ENCODE measurements around the gene NCOR2.

NCOR2 gene

GRCh38 chr12:124525927-124526692, 41.3 kb downstream of the NCOR2 start:
- H3K4me1 ChIP-seq (ENCODE audit: control insufficient read depth, insufficient read depth, low read length): peaks cover 1% of the 10 kb centered on the region
- H3K4me3 ChIP-seq (ENCODE audit: insufficient read depth, low read depth, low read length): no peak overlapping the region
- no peaks in the 10 kb centered on the region for H3K27me3 ChIP-seq (ENCODE audit: control insufficient read depth, insufficient read depth, low read length, poor library complexity, severe bottlenecking)
- WGBS, 2 experiments: 93 to 96% methylated on average over 13 of the region's 13 CpGs
- no peaks in the 10 kb centered on the region for H3K9me3 ChIP-seq (ENCODE audit: control insufficient read depth, low read length)
- H3K36me3 ChIP-seq (ENCODE audit: control insufficient read depth, insufficient read depth, low read length): no peaks in the 10 kb centered on the region
- H3K27ac ChIP-seq (ENCODE audit: insufficient read depth, low read depth, low read length, poor library complexity, severe bottlenecking): no peak overlapping the region

GRCh38 chr12:124525455-124525854, 42.0 kb downstream of the NCOR2 start:
- H3K36me3 ChIP-seq (ENCODE audit: control insufficient read depth, insufficient read depth, low read length): no peaks in the 10 kb centered on the region
- H3K4me1 ChIP-seq (ENCODE audit: control insufficient read depth, insufficient read depth, low read length): no peaks in the 10 kb centered on the region
- H3K27me3 ChIP-seq (ENCODE audit: control insufficient read depth, insufficient read depth, low read length, poor library complexity, severe bottlenecking): no peaks in the 10 kb centered on the region
- no peaks in the 10 kb centered on the region for H3K9me3 ChIP-seq (ENCODE audit: control insufficient read depth, low read length)
- WGBS, 2 experiments: 93 to 95% methylated on average over 14 of the region's 14 CpGs
- H3K27ac ChIP-seq (ENCODE audit: insufficient read depth, low read depth, low read length, poor library complexity, severe bottlenecking): no peak overlapping the region
- H3K4me3 ChIP-seq (ENCODE audit: insufficient read depth, low read depth, low read length): no peak overlapping the region

- Histone ChIP-seq H3K4me1 (ENCODE audit: control insufficient read depth, insufficient read depth, low read length) (peaks cover 3% of the 10 kb centered on the region), H3K36me3 (ENCODE audit: control insufficient read depth, insufficient read depth, low read length) (no peaks in the 10 kb centered on the region), H3K27me3 (ENCODE audit: control insufficient read depth, insufficient read depth, low read length, poor library complexity, severe bottlenecking) (no peaks in the 10 kb centered on the region), H3K27ac (ENCODE audit: insufficient read depth, low read depth, low read length, poor library complexity, severe bottlenecking) (no peak overlapping the region), H3K9me3 (ENCODE audit: control insufficient read depth, low read length) (no peaks in the 10 kb centered on the region), H3K4me3 (ENCODE audit: insufficient read depth, low read depth, low read length) (no peak overlapping the region)
- WGBS, 2 experiments: 87 to 89% methylated on average over 13 of the region's 13 CpGs
Measured at GRCh38 chr12:124524231-124524925, 43.0 kb downstream of the NCOR2 start.

GRCh38 chr12:124523071-124523470, 44.3 kb downstream of the NCOR2 start:
- Histone ChIP-seq H3K27ac (ENCODE audit: insufficient read depth, low read depth, low read length, poor library complexity, severe bottlenecking) (no peak overlapping the region), H3K9me3 (ENCODE audit: control insufficient read depth, low read length) (no peaks in the 10 kb centered on the region), H3K27me3 (ENCODE audit: control insufficient read depth, insufficient read depth, low read length, poor library complexity, severe bottlenecking) (no peaks in the 10 kb centered on the region), H3K36me3 (ENCODE audit: control insufficient read depth, insufficient read depth, low read length) (no peaks in the 10 kb centered on the region), H3K4me3 (ENCODE audit: insufficient read depth, low read depth, low read length) (no peak overlapping the region), H3K4me1 (ENCODE audit: control insufficient read depth, insufficient read depth, low read length) (peaks cover 16% of the 10 kb centered on the region)
- 91% methylated on average over 12 of the region's 12 CpGs for WGBS, 2 experiments

GRCh38 chr12:124520907-124521306, 46.5 kb downstream of the NCOR2 start:
- Histone ChIP-seq H3K36me3 (ENCODE audit: control insufficient read depth, insufficient read depth, low read length) (no peaks in the 10 kb centered on the region), H3K9me3 (ENCODE audit: control insufficient read depth, low read length) (no peaks in the 10 kb centered on the region), H3K4me3 (ENCODE audit: insufficient read depth, low read depth, low read length) (no peak overlapping the region), H3K4me1 (ENCODE audit: control insufficient read depth, insufficient read depth, low read length) (peaks cover 28% of the 10 kb centered on the region), H3K27ac (ENCODE audit: insufficient read depth, low read depth, low read length, poor library complexity, severe bottlenecking) (no peak overlapping the region), H3K27me3 (ENCODE audit: control insufficient read depth, insufficient read depth, low read length, poor library complexity, severe bottlenecking) (no peaks in the 10 kb centered on the region)
- 90 to 93% methylated on average over 10 of the region's 10 CpGs for WGBS, 2 experiments

- H3K4me1 ChIP-seq (ENCODE audit: control insufficient read depth, insufficient read depth, low read length): peaks cover 28% of the 10 kb centered on the region
- no peak overlapping the region for H3K4me3 ChIP-seq (ENCODE audit: insufficient read depth, low read depth, low read length)
- 92 to 95% methylated on average over 14 of the region's 14 CpGs for WGBS, 2 experiments
Measured at GRCh38 chr12:124520265-124520701, 47.1 kb downstream of the NCOR2 start.

GRCh38 chr12:124519746-124520145, 47.7 kb downstream of the NCOR2 start:
- WGBS, 2 experiments: 84 to 85% methylated on average over 10 of the region's 10 CpGs
- Histone ChIP-seq H3K36me3 (ENCODE audit: control insufficient read depth, insufficient read depth, low read length) (no peaks in the 10 kb centered on the region), H3K4me3 (ENCODE audit: insufficient read depth, low read depth, low read length) (no peak overlapping the region), H3K9me3 (ENCODE audit: control insufficient read depth, low read length) (no peaks in the 10 kb centered on the region), H3K27ac (ENCODE audit: insufficient read depth, low read depth, low read length, poor library complexity, severe bottlenecking) (peak overlapping the region; percentile 94), H3K27me3 (ENCODE audit: control insufficient read depth, insufficient read depth, low read length, poor library complexity, severe bottlenecking) (no peaks in the 10 kb centered on the region), H3K4me1 (ENCODE audit: control insufficient read depth, insufficient read depth, low read length) (peaks cover 28% of the 10 kb centered on the region)

More at GRCh38 chr12:124520265-124520701, 47.1 kb downstream of the NCOR2 start:
- H3K9me3 ChIP-seq (ENCODE audit: control insufficient read depth, low read length): no peaks in the 10 kb centered on the region
- no peaks in the 10 kb centered on the region for H3K36me3 ChIP-seq (ENCODE audit: control insufficient read depth, insufficient read depth, low read length)
- no peaks in the 10 kb centered on the region for H3K27me3 ChIP-seq (ENCODE audit: control insufficient read depth, insufficient read depth, low read length, poor library complexity, severe bottlenecking)
- no peak overlapping the region for H3K27ac ChIP-seq (ENCODE audit: insufficient read depth, low read depth, low read length, poor library complexity, severe bottlenecking)

GRCh38 chr12:124518051-124518932, 49.1 kb downstream of the NCOR2 start:
- Histone ChIP-seq H3K4me3 (ENCODE audit: insufficient read depth, low read depth, low read length) (no peak overlapping the region), H3K9me3 (ENCODE audit: control insufficient read depth, low read length) (no peaks in the 10 kb centered on the region), H3K36me3 (ENCODE audit: control insufficient read depth, insufficient read depth, low read length) (no peaks in the 10 kb centered on the region), H3K27me3 (ENCODE audit: control insufficient read depth, insufficient read depth, low read length, poor library complexity, severe bottlenecking) (no peaks in the 10 kb centered on the region), H3K27ac (ENCODE audit: insufficient read depth, low read depth, low read length, poor library complexity, severe bottlenecking) (peak overlapping the region; percentile 94), H3K4me1 (ENCODE audit: control insufficient read depth, insufficient read depth, low read length) (peaks cover 34% of the 10 kb centered on the region)
- 65 to 71% methylated on average over 51 of the region's 51 CpGs for WGBS, 2 experiments

Data from ectodermal cell (in vitro differentiated cells).